ENCODE results near the gene RIMS3.

DNA sequence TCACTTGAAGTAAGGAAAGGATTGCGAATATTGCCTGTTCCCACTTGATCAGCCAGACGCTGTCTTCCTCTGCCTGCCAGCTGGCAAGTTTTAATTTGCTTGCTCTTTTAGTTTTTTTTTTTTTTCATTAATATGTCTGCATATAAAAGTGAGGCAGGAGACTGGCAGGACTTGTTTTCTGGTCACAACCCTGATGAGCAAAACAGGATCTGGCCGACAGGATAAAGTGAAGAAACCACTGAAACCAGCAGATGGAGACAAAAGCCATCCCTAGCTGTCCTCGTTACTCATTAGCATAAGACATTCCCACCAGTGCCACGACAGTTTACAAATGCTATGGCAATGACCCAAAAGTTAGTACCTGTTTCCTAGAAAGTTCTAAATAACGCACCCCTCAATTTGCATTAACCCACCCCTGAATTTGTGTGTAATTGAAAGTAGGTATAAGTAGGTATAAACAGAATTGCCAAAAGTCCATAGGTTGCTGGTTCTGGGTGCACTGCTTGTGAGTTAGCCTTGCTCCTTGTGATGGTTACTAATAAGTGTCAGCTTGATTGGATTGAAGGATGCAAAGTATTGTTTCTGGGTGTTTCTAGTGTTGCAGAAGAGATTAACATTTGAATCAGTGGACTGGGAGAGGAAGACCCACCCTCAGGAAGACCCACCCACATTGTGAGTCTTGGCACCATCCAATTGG lies 73.2 kb downstream of the RIMS3 start:
- peak; percentile 76 for TF ChIP-seq CTCF (conservative IDR thresholded peaks at IDR 0.05; ENCODE audit: low read length)
- TF ChIP-seq EZH2phosphoT487 (IDR thresholded peaks at IDR 0.05; ENCODE audit: borderline replicate concordance), result no peak
